GM12878 (cell line): Measurements from ENCODE around the gene BDP1. TPM values are rescaled to one million over a fixed set of nuclear protein-coding genes. Genes with fewer than 3 reads are reported as not detected.

Source experiments
- ATAC-seq: fragments of 200-7000 bp; cut with Tn5 transposase; 3 replicates; pipeline ENCODE4 v1.9.1; 2020; ENCODE audit warnings: mild to moderate bottlenecking, moderate library complexity
- BruUV-seq: library from RNA; stranded (reverse); fragments of 400-500 nt; replicated peaks from 2 replicates; lab custom pipeline; 2021; lab: Mats Ljungman, UMichigan
- CTCF ChIA-PET: fragments of 300-600 bp; sonication (Branson Sonifier 250); formaldehyde crosslinking; extraction: SDS; loops from one replicate; lab custom pipeline; 2021; ENCODE audit warnings: inconsistent platforms; lab: Yijun Ruan, JAX
- POLR2A ChIA-PET: fragments of 350-600 bp; formaldehyde crosslinking; extraction: SDS; loops from one replicate; lab custom pipeline; 2021; ENCODE audit warnings: inconsistent platforms; lab: Charles Lee
- RAD21 ChIA-PET: fragments of 300-600 bp; sonication (Branson Sonifier 250); formaldehyde crosslinking; loops from one replicate; lab custom pipeline; 2023; ENCODE audit warnings: antibody characterized with exemption; ENCODE audit not compliant: unreplicated experiment; lab: Charles Lee
- SMC1A ChIA-PET: fragments of 300-600 bp; sonication (Branson Sonifier 250); formaldehyde crosslinking; loops from one replicate; lab custom pipeline; 2023; ENCODE audit not compliant: unreplicated experiment, uncharacterized antibody; lab: Charles Lee
- DNase-seq: peaks from one replicate; pipeline ENCODE4 v3.0.0-alpha.2; 2011; ENCODE audit warnings: low read depth, low spot score
- FAIRE-seq: peaks from 3 replicates; lab custom pipeline; 2011; peaks lifted over from hg19 to GRCh38; lab: Jason Lieb, UNC
- H2AFZ ChIP-seq: 2 replicates; pipeline ENCODE4 v1.6.0; 2011; ENCODE audit warnings: low read depth, low read length, control low read depth; ENCODE audit not compliant: control insufficient read depth
- H3K27ac ChIP-seq: 2 replicates; pipeline ENCODE4 v1.5.1; 2011; ENCODE audit warnings: control low read depth; ENCODE audit not compliant: control insufficient read depth, insufficient read depth
- H3K27me3 ChIP-seq, 2 experiments: replicated peaks in 1 of 2; 2 replicates each; pipeline versions ENCODE4 v1.6.0 to v1.6.1; 2011; ENCODE audit warnings: low read length in 1 of 2; ENCODE audit not compliant: control insufficient read depth in 2 of 2, insufficient read depth in 2 of 2
- H3K36me3 ChIP-seq, 2 experiments: 2 replicates each; pipeline ENCODE4 v1.5.1; 2011; ENCODE audit warnings: low read length in 1 of 2; ENCODE audit not compliant: control insufficient read depth in 2 of 2, insufficient read depth in 2 of 2
- H3K4me1 ChIP-seq: 2 replicates; pipeline ENCODE4 v1.6.1; 2011; ENCODE audit warnings: mild to moderate bottlenecking, low read length, moderate library complexity, mixed read lengths; ENCODE audit not compliant: control insufficient read depth, insufficient read depth
- H3K4me2 ChIP-seq: 2 replicates; pipeline ENCODE4 v1.6.0; 2011; ENCODE audit warnings: control low read depth; ENCODE audit not compliant: control insufficient read depth, insufficient read depth
- H3K4me3 ChIP-seq: fragments of 200-600 bp; sonication (generic); 2 replicates; pipeline ENCODE4 v1.5.1; 2016
- H3K79me2 ChIP-seq: 2 replicates; pipeline ENCODE4 v1.6.0; 2011; ENCODE audit warnings: low read length; ENCODE audit not compliant: control insufficient read depth, insufficient read depth
- H3K9ac ChIP-seq: 2 replicates; pipeline ENCODE4 v1.8.0; 2011; ENCODE audit warnings: low read length, control low read depth, mixed read lengths; ENCODE audit not compliant: control insufficient read depth, insufficient read depth
- H3K9me3 ChIP-seq: replicated peaks from 3 replicates; pipeline ENCODE4 v1.5.1; 2011; ENCODE audit warnings: mild to moderate bottlenecking, low read length; ENCODE audit not compliant: control insufficient read depth, insufficient read depth
- H4K20me1 ChIP-seq: 2 replicates; pipeline ENCODE4 v1.6.0; 2011; ENCODE audit not compliant: control insufficient read depth, insufficient read depth
- BCL11A ChIP-seq: IDR thresholded peaks from 2 replicates; pipeline ENCODE4 v1.6.1; 2011; ENCODE audit warnings: low read depth, low read length
- SUPT20H ChIP-seq: IDR thresholded peaks from 2 replicates; pipeline ENCODE4 v1.6.1; 2011; ENCODE audit warnings: low read depth, mild to moderate bottlenecking, low read length, moderate library complexity, borderline replicate concordance; ENCODE audit not compliant: control insufficient read depth
- ZZZ3 ChIP-seq: IDR thresholded peaks from 2 replicates; pipeline ENCODE4 v1.6.1; 2011; ENCODE audit warnings: low read depth; ENCODE audit not compliant: control insufficient read depth, insufficient read length
- WGBS: methylation state at CpG from one replicate; pipeline ENCODE4 v1.1.6; 2016; ENCODE audit warnings: low lambda C conversion rate; ENCODE audit not compliant: insufficient replicate concordance, insufficient coverage; ENCODE audit errors: missing lambda C conversion rate; 5-methylcytosine and 5-hydroxymethylcytosine counted together
- in situ Hi-C: fragments of 300-500 bp; cut with MboI; formaldehyde crosslinking; loops from 9 replicates; pipeline ENCODE4 v1.14.3; 2018; ENCODE audit warnings: mixed read lengths
- intact Hi-C: fragments of 100-400 bp; cut with micrococcal nuclease; formaldehyde crosslinking; loops from one replicate; pipeline ENCODE4 v1.14.2; 2022; ENCODE audit not compliant: unreplicated experiment
- polyA plus RNA-seq, 11 experiments: library from polyadenylated mRNA; depleted of rRNA in 4 of 11; unstranded in 6 of 11; stranded (reverse) in 5 of 11; fragments of >200 nt; fragmentation: Nextera tagmentation in 4 of 11; fragmentation: Illumina TruSeq in 1 of 11; extraction: Ambion mirVana in 4 of 11; extraction: Trizol in 1 of 11; gene quantifications; 1 replicate in 1 of 11; 2 replicates in 10 of 11; pipeline versions ENCODE4 v1.2.1 to v1.2.3, GENCODE V29; 2011 to 2016; ENCODE audit warnings: inconsistent platforms in 2 of 11, missing spikeins in 2 of 11, low read depth in 1 of 11
- total RNA-seq, 4 experiments: library from RNA; depleted of rRNA in 3 of 4; stranded (reverse); fragments of >200 nt in 3 of 4; fragmentation: Illumina TruSeq in 1 of 4; extraction: Trizol in 1 of 4; gene quantifications; 2 replicates each; pipeline versions ENCODE4 v1.2.1 to v1.2.3, GENCODE V29; 2013 to 2021
- TF ChIP-seq, protein P1 (sequence below): fragments of 450-650 bp; IDR thresholded peaks from 2 replicates; pipeline ENCODE4 v1.6.1; 2016; ENCODE audit warnings: mild to moderate bottlenecking
- TF ChIP-seq, protein P2 (sequence below): fragments of 450-650 bp; IDR thresholded peaks from 2 replicates; pipeline ENCODE4 v1.6.1; 2017; ENCODE audit warnings: mild to moderate bottlenecking

Gene BDP1
- total and polyA plus RNA-seq, 10 of the 15 experiments (the other 5 are each of a cell fraction or from before 2014, with no cell fraction given), result 6.1 to 31.1 (median 17.7) TPM

GRCh38 chr5:71457106-71457505 lies 1.7 kb downstream of the BDP1 start (continued):
- TF ChIP-seq, protein P1, sequence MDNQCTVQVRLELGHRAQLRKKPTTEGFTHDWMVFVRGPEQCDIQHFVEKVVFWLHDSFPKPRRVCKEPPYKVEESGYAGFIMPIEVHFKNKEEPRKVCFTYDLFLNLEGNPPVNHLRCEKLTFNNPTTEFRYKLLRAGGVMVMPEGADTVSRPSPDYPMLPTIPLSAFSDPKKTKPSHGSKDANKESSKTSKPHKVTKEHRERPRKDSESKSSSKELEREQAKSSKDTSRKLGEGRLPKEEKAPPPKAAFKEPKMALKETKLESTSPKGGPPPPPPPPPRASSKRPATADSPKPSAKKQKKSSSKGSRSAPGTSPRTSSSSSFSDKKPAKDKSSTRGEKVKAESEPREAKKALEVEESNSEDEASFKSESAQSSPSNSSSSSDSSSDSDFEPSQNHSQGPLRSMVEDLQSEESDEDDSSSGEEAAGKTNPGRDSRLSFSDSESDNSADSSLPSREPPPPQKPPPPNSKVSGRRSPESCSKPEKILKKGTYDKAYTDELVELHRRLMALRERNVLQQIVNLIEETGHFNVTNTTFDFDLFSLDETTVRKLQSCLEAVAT, result no peak
- TF ChIP-seq ZZZ3, result no peak
- TF ChIP-seq, protein P2, sequence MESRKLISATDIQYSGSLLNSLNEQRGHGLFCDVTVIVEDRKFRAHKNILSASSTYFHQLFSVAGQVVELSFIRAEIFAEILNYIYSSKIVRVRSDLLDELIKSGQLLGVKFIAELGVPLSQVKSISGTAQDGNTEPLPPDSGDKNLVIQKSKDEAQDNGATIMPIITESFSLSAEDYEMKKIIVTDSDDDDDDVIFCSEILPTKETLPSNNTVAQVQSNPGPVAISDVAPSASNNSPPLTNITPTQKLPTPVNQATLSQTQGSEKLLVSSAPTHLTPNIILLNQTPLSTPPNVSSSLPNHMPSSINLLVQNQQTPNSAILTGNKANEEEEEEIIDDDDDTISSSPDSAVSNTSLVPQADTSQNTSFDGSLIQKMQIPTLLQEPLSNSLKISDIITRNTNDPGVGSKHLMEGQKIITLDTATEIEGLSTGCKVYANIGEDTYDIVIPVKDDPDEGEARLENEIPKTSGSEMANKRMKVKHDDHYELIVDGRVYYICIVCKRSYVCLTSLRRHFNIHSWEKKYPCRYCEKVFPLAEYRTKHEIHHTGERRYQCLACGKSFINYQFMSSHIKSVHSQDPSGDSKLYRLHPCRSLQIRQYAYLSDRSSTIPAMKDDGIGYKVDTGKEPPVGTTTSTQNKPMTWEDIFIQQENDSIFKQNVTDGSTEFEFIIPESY, result no peak
- no peak for TF ChIP-seq BCL11A

DNA sequence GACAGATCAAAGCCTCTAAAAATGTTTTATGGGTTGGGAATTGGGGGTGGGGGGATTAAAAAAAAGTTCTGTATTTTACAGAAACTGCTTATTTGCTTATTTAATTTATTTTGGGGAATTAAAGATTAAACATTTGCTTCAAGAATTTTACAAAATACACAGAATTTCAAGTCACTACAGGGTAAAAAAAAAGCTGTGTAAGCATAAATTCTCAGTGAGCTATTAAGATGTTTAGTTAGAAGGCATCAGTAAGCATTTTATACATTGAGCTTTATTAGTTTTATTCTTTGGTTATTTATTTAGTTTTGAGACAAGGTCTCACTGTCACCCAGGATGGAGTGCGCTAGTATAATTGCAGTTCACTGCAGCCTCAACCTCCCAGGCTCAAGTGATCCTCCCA lies 5.2 kb downstream of the BDP1 start:
- Histone ChIP-seq H3K4me3 (no peak overlapping the region), H3K9ac (no peak overlapping the region), H3K27me3 (no peaks in the 10 kb centered on the region), H3K27ac (no peak overlapping the region), H2AFZ (no peak overlapping the region), H4K20me1 (no peaks in the 10 kb centered on the region), H3K4me1 (no peaks in the 10 kb centered on the region), H3K36me3 (peaks cover 4 to 40% of the 10 kb centered on the region in 2 experiments), H3K9me3 (no peaks in the 10 kb centered on the region), H3K4me2 (no peak overlapping the region), H3K79me2 (peaks cover 30% of the 10 kb centered on the region)
- ATAC-seq, result no peak
- intact Hi-C loops (no loop called here), in situ Hi-C loops (no loop called here)
- BruUV-seq, result no TSS peak
- ChIA-PET POLR2A (no interaction called here), SMC1A (interaction anchor here (0.7 to 0.9 kb wide), 2 partner anchors 9 to 17 kb away, joined by 3 read pairs; no protein-coding TSS in a partner anchor), RAD21 (interaction anchor here (1.6 kb wide), 1 partner anchor 140 kb away, joined by 4 read pairs; no protein-coding TSS in a partner anchor), CTCF (interaction anchor here (2.9 kb wide), 1 partner anchor 15 kb away, joined by 14 read pairs; no protein-coding TSS in a partner anchor)
- TF ChIP-seq SUPT20H, result no peak
- 100% methylated on average over 1 of the region's 1 CpG for WGBS
- FAIRE-seq, result no peak
- no peak for DNase-seq
